ENCODE results near the gene JAK1.

- TF ChIP-seq CTCF (IDR thresholded peaks at IDR 0.05) (no peak), POLR2A (IDR thresholded peaks at IDR 0.05) (no peak)
These were observed 119.5 kb downstream of the JAK1 start for GRCh38 chr1:64846573-64847430.
